Stromal cell of bone marrow (primary cell): Measurements from ENCODE around the gene ALPK1.
A peak's percentile ranks its signal among the peaks of the same experiment; 100 is the strongest.
"Not testable (repeated sequence)": the region's sequence is repeated elsewhere in the genome, so short reads cannot be mapped to it uniquely, and the experiment has no call there.

Experiments
- DNase-seq: peaks from one replicate; pipeline ENCODE4 v3.0.0-alpha.2; 2012; ENCODE audit warnings: low read depth

Gene ALPK1

GRCh38 chr4:112378858-112379257, 81.7 kb downstream of the ALPK1 start:
- DNase-seq, result no peak

- DNase-seq, result no peak
Observed at GRCh38 chr4:112379306-112379705, 82.1 kb downstream of the ALPK1 start.

- DNase-seq, result no peak
Observed at GRCh38 chr4:112381996-112382692, 85.0 kb downstream of the ALPK1 start.

GRCh38 chr4:112386071-112386470, 88.9 kb downstream of the ALPK1 start:
- no peak for DNase-seq

GRCh38 chr4:112402098-112402497, 104.9 kb downstream of the ALPK1 start:
- no peak for DNase-seq

GRCh38 chr4:112403101-112403945, 106.2 kb downstream of the ALPK1 start:
- DNase-seq, result no peak

- DNase-seq, result no peak
Observed at GRCh38 chr4:112410364-112410763, 113.2 kb downstream of the ALPK1 start.

- DNase-seq, result no peak
Observed at GRCh38 chr4:112410804-112411203, 113.6 kb downstream of the ALPK1 start.

- DNase-seq, result no peak
Observed at GRCh38 chr4:112411781-112412550, 114.8 kb downstream of the ALPK1 start.

- no peak for DNase-seq
Observed at GRCh38 chr4:112416464-112416863, 119.3 kb downstream of the ALPK1 start.

GRCh38 chr4:112418092-112418491, 120.9 kb downstream of the ALPK1 start:
- DNase-seq, result no peak

- DNase-seq, result no peak
Observed at GRCh38 chr4:112421911-112422310, 124.7 kb downstream of the ALPK1 start.

GRCh38 chr4:112422644-112423043, 125.5 kb downstream of the ALPK1 start:
- no peak for DNase-seq

- no peak for DNase-seq
Observed at GRCh38 chr4:112423591-112423990, 126.4 kb downstream of the ALPK1 start.

GRCh38 chr4:112425823-112426222, 128.7 kb downstream of the ALPK1 start:
- no peak for DNase-seq

GRCh38 chr4:112426416-112426815, 129.2 kb downstream of the ALPK1 start:
- DNase-seq, result no peak

- no peak for DNase-seq
Observed at GRCh38 chr4:112431158-112431557, 134.0 kb downstream of the ALPK1 start.

- no peak for DNase-seq
Observed at GRCh38 chr4:112436987-112437386, 139.8 kb downstream of the ALPK1 start.

- not testable (repeated sequence) for DNase-seq
Observed at GRCh38 chr4:112442226-112442625, 145.1 kb downstream of the ALPK1 start.

- peak; percentile 18 for DNase-seq
Observed at GRCh38 chr4:112448306-112449132, 151.3 kb downstream of the ALPK1 start.

GRCh38 chr4:112449708-112450107, 152.5 kb downstream of the ALPK1 start:
- DNase-seq, result no peak

GRCh38 chr4:112451104-112451503, 153.9 kb downstream of the ALPK1 start:
- DNase-seq, result no peak
